LNCaP clone FGC (cell line): ENCODE results near the gene PPM1K.

ENCODE experiments used
- DNase-seq: peaks from one replicate; pipeline ENCODE4 v3.0.0-alpha.2; 2011; ENCODE audit warnings: low read depth
- H3K4me3 ChIP-seq: 2 replicates; pipeline ENCODE4 v1.5.1; 2011; ENCODE audit warnings: mild to moderate bottlenecking, low read depth, low read length, control low read depth
- TF ChIP-seq, protein P1 (sequence below): IDR thresholded peaks from 2 replicates; pipeline ENCODE4 v1.5.1; 2012; ENCODE audit warnings: mild to moderate bottlenecking; ENCODE audit not compliant: control insufficient read depth, insufficient read depth; ENCODE audit errors: extremely low read depth

Gene PPM1K

DNA sequence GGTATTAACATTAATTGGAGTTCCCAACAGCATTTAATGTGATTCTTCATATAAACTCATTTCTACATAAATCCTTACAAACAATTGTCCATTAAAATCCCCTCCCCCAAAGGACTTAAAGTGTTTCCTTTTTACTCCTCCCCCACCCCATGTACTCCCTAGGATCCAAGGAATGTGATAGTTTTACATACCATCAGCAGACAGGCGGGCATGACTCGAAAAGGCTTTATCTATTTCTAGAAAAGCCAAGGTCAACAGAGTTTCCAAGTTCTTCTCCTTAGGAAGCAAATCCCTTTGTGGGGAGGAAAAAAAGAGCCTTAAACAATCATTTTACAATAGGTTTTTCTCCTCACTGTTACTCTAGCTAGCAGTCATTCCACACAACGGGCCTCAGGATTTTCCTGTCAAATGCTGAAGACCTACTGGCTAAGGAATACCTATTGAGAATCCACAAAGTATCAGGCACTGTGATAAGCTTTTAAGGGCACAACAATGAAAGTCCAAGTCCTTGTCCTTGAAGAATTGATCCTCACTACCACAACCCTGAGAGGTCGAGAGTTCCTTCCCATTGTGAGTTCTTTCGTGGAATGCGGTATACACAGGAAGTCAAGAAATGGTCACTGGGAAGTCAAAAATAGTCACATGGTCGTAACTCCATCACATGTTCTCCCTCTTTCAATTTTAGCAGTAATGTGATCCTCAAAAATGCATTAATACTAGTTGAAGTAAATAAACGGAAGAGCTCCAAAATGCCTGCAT, 7.2 kb downstream of the PPM1K start:
- no peak for DNase-seq
- TF ChIP-seq, protein P1, sequence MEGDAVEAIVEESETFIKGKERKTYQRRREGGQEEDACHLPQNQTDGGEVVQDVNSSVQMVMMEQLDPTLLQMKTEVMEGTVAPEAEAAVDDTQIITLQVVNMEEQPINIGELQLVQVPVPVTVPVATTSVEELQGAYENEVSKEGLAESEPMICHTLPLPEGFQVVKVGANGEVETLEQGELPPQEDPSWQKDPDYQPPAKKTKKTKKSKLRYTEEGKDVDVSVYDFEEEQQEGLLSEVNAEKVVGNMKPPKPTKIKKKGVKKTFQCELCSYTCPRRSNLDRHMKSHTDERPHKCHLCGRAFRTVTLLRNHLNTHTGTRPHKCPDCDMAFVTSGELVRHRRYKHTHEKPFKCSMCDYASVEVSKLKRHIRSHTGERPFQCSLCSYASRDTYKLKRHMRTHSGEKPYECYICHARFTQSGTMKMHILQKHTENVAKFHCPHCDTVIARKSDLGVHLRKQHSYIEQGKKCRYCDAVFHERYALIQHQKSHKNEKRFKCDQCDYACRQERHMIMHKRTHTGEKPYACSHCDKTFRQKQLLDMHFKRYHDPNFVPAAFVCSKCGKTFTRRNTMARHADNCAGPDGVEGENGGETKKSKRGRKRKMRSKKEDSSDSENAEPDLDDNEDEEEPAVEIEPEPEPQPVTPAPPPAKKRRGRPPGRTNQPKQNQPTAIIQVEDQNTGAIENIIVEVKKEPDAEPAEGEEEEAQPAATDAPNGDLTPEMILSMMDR = no peak
- H3K4me3 ChIP-seq = no peak overlapping the region

DNA sequence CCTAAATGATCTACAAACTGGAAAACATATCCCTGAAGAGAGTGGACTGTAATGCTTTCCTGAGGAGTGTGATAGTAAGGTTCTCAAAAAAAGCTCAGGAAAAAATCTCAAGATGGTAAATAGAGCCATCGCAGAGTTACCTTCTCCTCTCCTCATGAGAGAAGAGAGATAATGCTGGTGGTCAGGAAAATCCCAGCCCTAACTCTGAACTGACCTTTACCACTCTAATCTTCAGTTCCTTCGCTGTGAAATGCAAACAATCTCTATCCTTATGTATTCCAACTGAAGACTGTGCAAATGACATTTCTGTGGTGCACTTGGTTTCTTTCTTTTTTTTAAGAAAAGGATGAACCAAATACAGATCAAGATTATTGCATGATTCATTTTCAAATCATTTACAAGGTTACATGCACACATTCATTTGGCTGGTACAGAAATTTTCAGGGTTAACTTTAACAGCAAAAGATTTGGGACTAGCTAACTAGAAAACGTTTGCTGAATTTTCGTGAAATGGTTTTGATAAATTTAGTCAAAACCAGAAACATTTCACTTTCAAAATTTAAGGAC, 8.3 kb downstream of the PPM1K start:
- TF ChIP-seq, protein P1 = no peak
- DNase-seq = no peak
- H3K4me3 ChIP-seq = no peak overlapping the region

DNA sequence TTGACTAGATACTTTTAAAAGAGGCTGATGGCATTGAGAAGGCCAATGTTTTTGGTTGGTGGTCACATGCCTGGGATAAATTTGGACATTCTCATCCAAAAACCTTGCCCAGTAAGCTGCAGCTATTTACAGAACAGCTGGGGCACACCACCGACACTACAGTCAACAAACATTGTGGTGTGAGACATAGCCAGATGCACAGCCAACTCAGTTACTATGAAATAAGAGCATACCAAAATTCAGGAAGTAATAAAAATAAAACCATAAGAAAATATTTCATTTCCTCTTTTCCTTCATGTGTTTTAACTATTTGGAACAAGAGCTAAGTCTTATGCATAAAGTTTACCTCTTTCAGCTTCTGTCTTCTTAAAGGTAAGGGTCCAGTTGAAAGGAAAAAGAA, 8.8 kb downstream of the PPM1K start:
- DNase-seq = no peak
- TF ChIP-seq, protein P1 = no peak
- no peak overlapping the region for H3K4me3 ChIP-seq

DNA sequence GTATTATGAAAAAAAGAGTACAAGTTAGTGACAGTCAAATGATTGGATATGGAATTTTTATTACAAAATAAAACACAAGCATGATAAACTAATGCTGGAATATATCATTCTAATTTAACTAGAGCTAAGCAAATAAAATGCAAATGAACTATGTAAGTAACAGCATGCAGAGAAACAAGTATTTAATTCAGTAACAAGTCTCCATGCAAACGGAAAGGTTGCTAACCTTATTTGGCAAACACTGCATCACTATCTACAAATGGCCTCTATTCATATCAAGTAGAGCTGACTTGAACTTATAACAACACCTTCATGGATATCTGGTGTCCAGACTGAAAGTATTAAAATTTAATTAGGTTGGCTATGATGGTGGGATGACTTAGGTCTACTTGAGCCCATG, 15.4 kb downstream of the PPM1K start:
- no peak for DNase-seq
- TF ChIP-seq, protein P1 = no peak
- H3K4me3 ChIP-seq = no peak overlapping the region

DNA sequence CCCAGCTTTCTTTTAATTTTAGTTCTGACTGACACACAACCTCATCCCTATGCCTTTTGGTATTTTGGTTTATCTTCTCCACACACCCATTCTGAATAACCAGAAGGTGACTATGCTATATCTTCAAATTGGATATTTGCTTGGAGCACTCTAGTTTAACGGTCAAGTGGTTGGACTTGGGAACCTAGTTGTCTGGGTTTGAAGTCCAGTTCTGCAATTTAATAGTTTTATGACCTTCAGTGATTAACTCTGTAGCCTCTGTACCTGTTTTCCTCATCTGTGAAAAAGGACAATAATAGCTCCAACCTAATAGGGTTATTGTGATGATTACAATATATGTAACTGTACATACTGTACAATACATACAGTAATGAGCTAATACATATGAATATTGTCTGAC, 20.0 kb downstream of the PPM1K start:
- no peak overlapping the region for H3K4me3 ChIP-seq
- DNase-seq = no peak
- TF ChIP-seq, protein P1 = no peak

DNA sequence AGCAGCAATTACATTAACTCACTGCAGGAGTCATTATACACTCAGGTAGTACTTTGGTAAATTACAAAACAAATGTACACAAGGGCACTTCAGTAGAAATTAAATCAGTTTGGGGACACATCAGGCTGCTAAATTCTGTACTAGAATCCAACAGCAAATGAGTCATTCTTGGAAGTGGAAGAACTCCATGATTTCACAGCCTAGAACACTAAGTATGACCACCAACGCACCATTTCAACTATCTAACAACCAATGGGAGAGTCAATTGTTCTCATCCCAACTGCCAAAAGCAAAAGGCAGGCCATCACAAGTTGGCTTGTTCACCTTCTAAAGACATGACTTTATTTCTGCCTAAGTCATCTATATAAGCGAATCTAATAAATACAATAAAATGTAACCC, 26.6 kb downstream of the PPM1K start:
- H3K4me3 ChIP-seq = no peak overlapping the region
- no peak for DNase-seq
- TF ChIP-seq, protein P1 = no peak

DNA sequence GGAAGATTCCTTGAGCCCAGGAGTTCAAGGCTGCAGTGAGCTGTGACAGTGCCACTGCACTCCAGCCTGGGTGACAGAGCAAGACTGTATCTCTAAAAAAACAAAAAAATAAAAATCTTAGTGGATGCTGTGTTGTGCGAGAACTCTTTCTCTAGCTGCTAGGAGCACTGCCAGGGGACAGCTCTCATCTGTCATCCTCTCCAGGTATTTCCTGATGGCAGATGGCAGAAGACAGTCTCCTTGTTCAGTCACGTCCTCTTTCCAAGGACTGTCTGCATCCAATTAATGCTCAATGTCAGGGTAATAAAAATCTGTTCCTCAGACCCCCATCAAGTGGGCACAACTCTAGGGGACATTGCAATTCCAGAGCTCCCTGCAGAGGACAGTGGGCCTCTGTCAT, 29.2 kb downstream of the PPM1K start:
- TF ChIP-seq, protein P1 = no peak
- no peak overlapping the region for H3K4me3 ChIP-seq
- DNase-seq = no peak
